ENCODE data around the gene ZKSCAN7. TPM values are rescaled to one million over a fixed set of nuclear protein-coding genes. Genes with fewer than 3 reads are reported as not detected.
"Not testable (repeated sequence)": the region's sequence is repeated elsewhere in the genome, so short reads cannot be mapped to it uniquely, and the experiment has no call there.

ZKSCAN7 gene
- total RNA-seq, 1 experiment from 2014 or later = 0.83 TPM

- H3K27ac ChIP-seq = no peak overlapping the region
- BruUV-seq (replicated peaks) = no TSS peak
- no peak overlapping the region for H3K4me3 ChIP-seq
- no peaks in the 10 kb centered on the region for H3K9me2 ChIP-seq (ENCODE audit: insufficient read depth)
- DNase-seq = no peak
- H4K20me1 ChIP-seq (ENCODE audit: insufficient read depth) = no peaks in the 10 kb centered on the region
- intact Hi-C loops (cut with micrococcal nuclease; ENCODE audit: unreplicated experiment) = no loop called here
- no peak overlapping the region for H2AFZ ChIP-seq
- H3K4me1 ChIP-seq (replicated peaks; ENCODE audit: insufficient read depth) = no peaks in the 10 kb centered on the region
- no peaks in the 10 kb centered on the region for H3K79me2 ChIP-seq (ENCODE audit: low read depth)
- no peak for TF ChIP-seq EZH2 (IDR thresholded peaks at IDR 0.05; ENCODE audit: low read depth)
- TF ChIP-seq CTCF (conservative IDR thresholded peaks at IDR 0.05) = no peak; the same call in 1 of the 2 replicates
- POLR2A ChIA-PET (ENCODE audit: unreplicated experiment) = no interaction called here
- peaks cover 18% of the 10 kb centered on the region for H3K27me3 ChIP-seq (ENCODE audit: insufficient read depth, low read depth)
- 0 out of 2 replicates have a peak, but pooled peaks cover 4% of the 10 kb centered on the region for H3F3A ChIP-seq (ENCODE audit: insufficient read depth, low read depth)
- CTCF ChIA-PET = no interaction called here
- H3K4me2 ChIP-seq = no peak overlapping the region
- no peaks in the 10 kb centered on the region for H3K36me3 ChIP-seq (ENCODE audit: low read depth)
- H3K9me3 ChIP-seq (ENCODE audit: insufficient read depth, low read depth) = no peaks in the 10 kb centered on the region
Measured at GRCh38 chr3:44529927-44530326, 25.1 kb upstream of the ZKSCAN7 start.

GRCh38 chr3:44530911-44531310 is 24.1 kb upstream of the ZKSCAN7 start:
- Histone ChIP-seq H3K4me3 (no peak overlapping the region), H3K27ac (no peak overlapping the region), H2AFZ (no peak overlapping the region), H3F3A (ENCODE audit: insufficient read depth, low read depth) (0 out of 2 replicates have a peak, but pooled peaks cover 4% of the 10 kb centered on the region), H3K27me3 (ENCODE audit: insufficient read depth, low read depth) (peaks cover 8% of the 10 kb centered on the region), H3K36me3 (ENCODE audit: low read depth) (no peaks in the 10 kb centered on the region), H3K79me2 (ENCODE audit: low read depth) (no peaks in the 10 kb centered on the region), H3K9me3 (ENCODE audit: insufficient read depth, low read depth) (no peaks in the 10 kb centered on the region), H3K4me2 (no peak overlapping the region), H3K9me2 (ENCODE audit: insufficient read depth) (no peaks in the 10 kb centered on the region), H3K4me1 (replicated peaks; ENCODE audit: insufficient read depth) (no peaks in the 10 kb centered on the region), H4K20me1 (ENCODE audit: insufficient read depth) (no peaks in the 10 kb centered on the region)
- ChIA-PET CTCF (no interaction called here), POLR2A (ENCODE audit: unreplicated experiment) (no interaction called here)
- BruUV-seq (replicated peaks) = no TSS peak
- DNase-seq = no peak
- TF ChIP-seq EZH2 (IDR thresholded peaks at IDR 0.05; ENCODE audit: low read depth) (no peak), CTCF (conservative IDR thresholded peaks at IDR 0.05) (no peak)
- intact Hi-C loops (cut with micrococcal nuclease; ENCODE audit: unreplicated experiment) = no loop called here

GRCh38 chr3:44534659-44535058 is 20.3 kb upstream of the ZKSCAN7 start:
- H4K20me1 ChIP-seq (ENCODE audit: insufficient read depth); intact Hi-C loops (cut with micrococcal nuclease; ENCODE audit: unreplicated experiment); H3K27ac ChIP-seq; H3K36me3 ChIP-seq (ENCODE audit: low read depth); CTCF ChIA-PET; H3K4me3 ChIP-seq; H3K4me2 ChIP-seq; H3F3A ChIP-seq (ENCODE audit: insufficient read depth, low read depth); H3K9me2 ChIP-seq (ENCODE audit: insufficient read depth); BruUV-seq (replicated peaks); H3K9me3 ChIP-seq (ENCODE audit: insufficient read depth, low read depth); H3K27me3 ChIP-seq (ENCODE audit: insufficient read depth, low read depth); H2AFZ ChIP-seq; H3K79me2 ChIP-seq (ENCODE audit: low read depth); POLR2A ChIA-PET (ENCODE audit: unreplicated experiment); H3K4me1 ChIP-seq (replicated peaks; ENCODE audit: insufficient read depth): not testable (repeated sequence)
- DNase-seq = peak in 1 of 2 experiments; percentile 36

GRCh38 chr3:44535364-44535763 is 19.6 kb upstream of the ZKSCAN7 start:
- no peaks in the 10 kb centered on the region for H3K27me3 ChIP-seq (ENCODE audit: insufficient read depth, low read depth)
- no peaks in the 10 kb centered on the region for H3K9me2 ChIP-seq (ENCODE audit: insufficient read depth)
- H3K4me1 ChIP-seq (replicated peaks; ENCODE audit: insufficient read depth) = no peaks in the 10 kb centered on the region
- intact Hi-C loops (cut with micrococcal nuclease; ENCODE audit: unreplicated experiment) = no loop called here
- BruUV-seq (replicated peaks) = no TSS peak
- no peak overlapping the region for H3K4me2 ChIP-seq
- CTCF ChIA-PET = no interaction called here
- no peaks in the 10 kb centered on the region for H3K9me3 ChIP-seq (ENCODE audit: insufficient read depth, low read depth)
- no peak overlapping the region for H3K4me3 ChIP-seq
- no peaks in the 10 kb centered on the region for H3K36me3 ChIP-seq (ENCODE audit: low read depth)
- TF ChIP-seq EZH2 (IDR thresholded peaks at IDR 0.05; ENCODE audit: low read depth) (no peak), CTCF (conservative IDR thresholded peaks at IDR 0.05) (no peak)
- 0 out of 2 replicates have a peak, but pooled peaks cover 4% of the 10 kb centered on the region for H3F3A ChIP-seq (ENCODE audit: insufficient read depth, low read depth)
- DNase-seq = no peak
- H3K79me2 ChIP-seq (ENCODE audit: low read depth) = no peaks in the 10 kb centered on the region
- H3K27ac ChIP-seq = no peak overlapping the region
- H4K20me1 ChIP-seq (ENCODE audit: insufficient read depth) = no peaks in the 10 kb centered on the region
- POLR2A ChIA-PET (ENCODE audit: unreplicated experiment) = no interaction called here
- H2AFZ ChIP-seq = no peak overlapping the region

- H3K36me3 ChIP-seq (ENCODE audit: low read depth); BruUV-seq (replicated peaks); intact Hi-C loops (cut with micrococcal nuclease; ENCODE audit: unreplicated experiment); POLR2A ChIA-PET (ENCODE audit: unreplicated experiment); H4K20me1 ChIP-seq (ENCODE audit: insufficient read depth); H3K4me3 ChIP-seq; CTCF ChIA-PET; H3K27ac ChIP-seq; H3K4me1 ChIP-seq (replicated peaks; ENCODE audit: insufficient read depth); H3F3A ChIP-seq (ENCODE audit: insufficient read depth, low read depth); H3K4me2 ChIP-seq; DNase-seq; H3K9me2 ChIP-seq (ENCODE audit: insufficient read depth); H3K79me2 ChIP-seq (ENCODE audit: low read depth); H3K9me3 ChIP-seq (ENCODE audit: insufficient read depth, low read depth); H2AFZ ChIP-seq: not testable (repeated sequence)
- peaks cover 52% of the 10 kb centered on the region for H3K27me3 ChIP-seq (ENCODE audit: insufficient read depth, low read depth)
Measured at GRCh38 chr3:44544811-44545210, 10.2 kb upstream of the ZKSCAN7 start.
